OCI-LY3 (cell line): ENCODE data around the gene ROR1.

Experiments
- H2AFZ ChIP-seq: fragments of 200-600, 300-600 bp; shearing (Covaris generic); 2 replicates; pipeline ENCODE4 v1.6.0; 2014; ENCODE audit warnings: antibody characterized with exemption, low read depth, low read length
- H3K27ac ChIP-seq: fragments of 200-600, 300-600 bp; sonication (generic); 2 replicates; pipeline ENCODE4 v1.5.1; 2014; ENCODE audit warnings: mild to moderate bottlenecking, low read length, moderate library complexity, mixed read lengths
- H3K27me3 ChIP-seq: fragments of 200-600, 300-600 bp; sonication (generic); 2 replicates; pipeline ENCODE4 v1.6.1; 2014; ENCODE audit warnings: low read depth, low read length, mixed read lengths
- H3K36me3 ChIP-seq: fragments of 200-600, 300-600 bp; sonication (generic); replicated peaks from 2 replicates; pipeline ENCODE3; 2014; ENCODE audit warnings: low read depth, low read length, mixed read lengths
- H3K4me1 ChIP-seq: fragments of 300-600, 200-600 bp; sonication (generic); 2 replicates; pipeline ENCODE4 v1.6.1; 2014; ENCODE audit warnings: low read length, mixed read lengths
- H3K4me2 ChIP-seq: fragments of 200-600, 300-600 bp; sonication (generic); 2 replicates; pipeline ENCODE4 v1.6.1; 2014; ENCODE audit warnings: low read length, mixed read lengths
- H3K4me3 ChIP-seq: fragments of 300-600, 200-600 bp; sonication (generic); 2 replicates; pipeline ENCODE4 v1.5.1; 2014; ENCODE audit warnings: antibody characterized with exemption, mild to moderate bottlenecking, low read length, moderate library complexity
- H3K79me2 ChIP-seq: fragments of 300-600, 200-600 bp; shearing (Covaris generic); 2 replicates; pipeline ENCODE4 v1.6.1; 2014; ENCODE audit warnings: mild to moderate bottlenecking, low read length, mixed read lengths
- H3K9ac ChIP-seq: fragments of 300-600, 200-600 bp; shearing (Covaris generic); 2 replicates; pipeline ENCODE4 v1.6.0; 2014; ENCODE audit warnings: mild to moderate bottlenecking, low read length, moderate library complexity
- H3K9me3 ChIP-seq: fragments of 200-600, 300-600 bp; shearing (Covaris generic); 2 replicates; pipeline ENCODE4 v1.6.1; 2014; ENCODE audit warnings: low read length, mixed read lengths; ENCODE audit not compliant: insufficient read depth
- H4K20me1 ChIP-seq: fragments of 200-600, 300-600 bp; sonication (generic); 2 replicates; pipeline ENCODE4 v1.6.1; 2016; ENCODE audit warnings: low read length, mixed read lengths; ENCODE audit not compliant: insufficient read depth
- EZH2phosphoT487 ChIP-seq: fragments of 200-600 bp; shearing (Covaris generic); IDR thresholded peaks from 2 replicates; pipeline ENCODE4 v1.6.1; 2018; ENCODE audit warnings: antibody characterized with exemption, mixed run types, low read depth
- TF ChIP-seq, protein P1 (sequence below): fragments of 200-600, 300-600 bp; sonication (generic); IDR thresholded peaks from 2 replicates; pipeline ENCODE4 v1.5.1; 2014; ENCODE audit warnings: antibody characterized with exemption, low read length, low read depth

The ROR1 gene

GRCh38 chr1:64173336-64173940, 399.6 kb downstream of the ROR1 start:
- Histone ChIP-seq H3K27ac (no peak overlapping the region), H3K4me3 (no peak overlapping the region), H3K9me3 (no peaks in the 10 kb centered on the region), H3K36me3 (no peaks in the 10 kb centered on the region), H2AFZ (no peak overlapping the region), H4K20me1 (no peaks in the 10 kb centered on the region), H3K9ac (no peak overlapping the region), H3K4me1 (0 out of 2 replicates have a peak, but pooled peaks cover 4% of the 10 kb centered on the region), H3K4me2 (no peak overlapping the region), H3K27me3 (no peaks in the 10 kb centered on the region), H3K79me2 (no peaks in the 10 kb centered on the region)
- no peak for TF ChIP-seq EZH2phosphoT487
- TF ChIP-seq, protein P1, sequence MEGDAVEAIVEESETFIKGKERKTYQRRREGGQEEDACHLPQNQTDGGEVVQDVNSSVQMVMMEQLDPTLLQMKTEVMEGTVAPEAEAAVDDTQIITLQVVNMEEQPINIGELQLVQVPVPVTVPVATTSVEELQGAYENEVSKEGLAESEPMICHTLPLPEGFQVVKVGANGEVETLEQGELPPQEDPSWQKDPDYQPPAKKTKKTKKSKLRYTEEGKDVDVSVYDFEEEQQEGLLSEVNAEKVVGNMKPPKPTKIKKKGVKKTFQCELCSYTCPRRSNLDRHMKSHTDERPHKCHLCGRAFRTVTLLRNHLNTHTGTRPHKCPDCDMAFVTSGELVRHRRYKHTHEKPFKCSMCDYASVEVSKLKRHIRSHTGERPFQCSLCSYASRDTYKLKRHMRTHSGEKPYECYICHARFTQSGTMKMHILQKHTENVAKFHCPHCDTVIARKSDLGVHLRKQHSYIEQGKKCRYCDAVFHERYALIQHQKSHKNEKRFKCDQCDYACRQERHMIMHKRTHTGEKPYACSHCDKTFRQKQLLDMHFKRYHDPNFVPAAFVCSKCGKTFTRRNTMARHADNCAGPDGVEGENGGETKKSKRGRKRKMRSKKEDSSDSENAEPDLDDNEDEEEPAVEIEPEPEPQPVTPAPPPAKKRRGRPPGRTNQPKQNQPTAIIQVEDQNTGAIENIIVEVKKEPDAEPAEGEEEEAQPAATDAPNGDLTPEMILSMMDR: no peak

GRCh38 chr1:64175639-64176038, 401.8 kb downstream of the ROR1 start:
- no peaks in the 10 kb centered on the region for H4K20me1 ChIP-seq
- no peak overlapping the region for H2AFZ ChIP-seq
- TF ChIP-seq, protein P1: no peak
- TF ChIP-seq EZH2phosphoT487: no peak
- no peaks in the 10 kb centered on the region for H3K27me3 ChIP-seq
- H3K36me3 ChIP-seq: no peaks in the 10 kb centered on the region
- no peak overlapping the region for H3K4me3 ChIP-seq
- no peak overlapping the region for H3K9ac ChIP-seq
- H3K9me3 ChIP-seq: no peaks in the 10 kb centered on the region
- H3K79me2 ChIP-seq: no peaks in the 10 kb centered on the region
- no peak overlapping the region for H3K4me2 ChIP-seq
- H3K4me1 ChIP-seq: 0 out of 2 replicates have a peak, but pooled peaks cover 4% of the 10 kb centered on the region
- H3K27ac ChIP-seq: no peak overlapping the region

GRCh38 chr1:64176659-64177058, 402.8 kb downstream of the ROR1 start:
- no peak overlapping the region for H2AFZ ChIP-seq
- no peak overlapping the region for H3K27ac ChIP-seq
- no peaks in the 10 kb centered on the region for H3K27me3 ChIP-seq
- no peaks in the 10 kb centered on the region for H4K20me1 ChIP-seq
- no peaks in the 10 kb centered on the region for H3K79me2 ChIP-seq
- no peaks in the 10 kb centered on the region for H3K9me3 ChIP-seq
- no peak for TF ChIP-seq EZH2phosphoT487
- TF ChIP-seq, protein P1: no peak
- H3K36me3 ChIP-seq: no peaks in the 10 kb centered on the region
- no peak overlapping the region for H3K4me3 ChIP-seq
- no peak overlapping the region for H3K4me2 ChIP-seq
- H3K4me1 ChIP-seq: 0 out of 2 replicates have a peak, but pooled peaks cover 3% of the 10 kb centered on the region
- H3K9ac ChIP-seq: no peak overlapping the region

DNA sequence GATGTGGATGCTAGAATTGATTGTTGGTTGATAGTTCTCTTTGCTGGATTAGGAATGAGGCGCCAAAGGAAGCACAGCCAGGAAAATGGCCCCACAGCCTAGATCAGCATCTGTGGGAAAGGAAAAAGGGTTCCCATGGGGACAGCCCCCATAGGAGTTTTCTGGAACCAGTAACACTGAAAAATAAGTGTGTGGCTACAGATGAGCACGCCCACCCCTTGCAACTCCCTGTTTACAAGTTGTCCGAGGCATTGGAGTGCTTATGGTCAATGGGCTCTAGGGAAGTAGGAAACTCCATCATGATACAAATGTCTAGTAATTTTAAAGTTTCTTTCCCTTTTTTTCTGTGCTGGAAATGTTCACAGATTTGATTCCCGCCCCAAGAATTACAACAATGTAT, 405.8 kb downstream of the ROR1 start:
- Histone ChIP-seq H3K36me3 (no peaks in the 10 kb centered on the region), H3K4me2 (no peak overlapping the region), H4K20me1 (no peaks in the 10 kb centered on the region), H3K4me3 (no peak overlapping the region), H2AFZ (no peak overlapping the region), H3K79me2 (no peaks in the 10 kb centered on the region), H3K27me3 (no peaks in the 10 kb centered on the region), H3K9ac (no peak overlapping the region), H3K4me1 (no peaks in the 10 kb centered on the region), H3K9me3 (no peaks in the 10 kb centered on the region), H3K27ac (no peak overlapping the region)
- TF ChIP-seq, protein P1: no peak
- TF ChIP-seq EZH2phosphoT487: no peak
